GM19351 (cell line): ENCODE results near the gene KIF13A.
"Not testable (repeated sequence)": the region's sequence is repeated elsewhere in the genome, so short reads cannot be mapped to it uniquely, and the experiment has no call there.

Experiments
- ATAC-seq: cut with Tn5 transposase; IDR thresholded peaks from one replicate; pipeline ENCODE4 v1.9.1; 2021; ENCODE audit warnings: mild to moderate bottlenecking, moderate library complexity; ENCODE audit not compliant: unreplicated experiment

The KIF13A gene

GRCh38 chr6:17971128-17972073 is 16.0 kb downstream of the KIF13A start:
- ATAC-seq, result no peak

DNA sequence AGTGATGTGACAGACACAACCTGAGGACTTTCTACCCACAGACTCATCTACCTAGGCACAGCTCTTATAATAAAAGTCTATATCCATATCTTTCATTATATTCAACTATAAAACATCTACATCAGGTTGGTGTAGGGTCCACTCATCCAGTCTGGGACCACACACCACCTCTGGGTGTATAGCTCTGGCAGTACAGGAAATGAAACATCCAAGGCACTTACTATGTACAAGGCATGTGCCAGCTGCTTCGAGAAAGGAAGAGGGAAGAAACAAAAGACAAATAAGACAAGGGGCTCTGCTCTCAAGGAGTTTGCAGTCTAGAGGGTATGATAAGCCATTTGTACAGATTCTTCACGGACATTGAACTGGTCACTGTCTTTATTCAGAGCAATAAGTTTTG is 18.6 kb downstream of the KIF13A start:
- ATAC-seq, result no peak

DNA sequence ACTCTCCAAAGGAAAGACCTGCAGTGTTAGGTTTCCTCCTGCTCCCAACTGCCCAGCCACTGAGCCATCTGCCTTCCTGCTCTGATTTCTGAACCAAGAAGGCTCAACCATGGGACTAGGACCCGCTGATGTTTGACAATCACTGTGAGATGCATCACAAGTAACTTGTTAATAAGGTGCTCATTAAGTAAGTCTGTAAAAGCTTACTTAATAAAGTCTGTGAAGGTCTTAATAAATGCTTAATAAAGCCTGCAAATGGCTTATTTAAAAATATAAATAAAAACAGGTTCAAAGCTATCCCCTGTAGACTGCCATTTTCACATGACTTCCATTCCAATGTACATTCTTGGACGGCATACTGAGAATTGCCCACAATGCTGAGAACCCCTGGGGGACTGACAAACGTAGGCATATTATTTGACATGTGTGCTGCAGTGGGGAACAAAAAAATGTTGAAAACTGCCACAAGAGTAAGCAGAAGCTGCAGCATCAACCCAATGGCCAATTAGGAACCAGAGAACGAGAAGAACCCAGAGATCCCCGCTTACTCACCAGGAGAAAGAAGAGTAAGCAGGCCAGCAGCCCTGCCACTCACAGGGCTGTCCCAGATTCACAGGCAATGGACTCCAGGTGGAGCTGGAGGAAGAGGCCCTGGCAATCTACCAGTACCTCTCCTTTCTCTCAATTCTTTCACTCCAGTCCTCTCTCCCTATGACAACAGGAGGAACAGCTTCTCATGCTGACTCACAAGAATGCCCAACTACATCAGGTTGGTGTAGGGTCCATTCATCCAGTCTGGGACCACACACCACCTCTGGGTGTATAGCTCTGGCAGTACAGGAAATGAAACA is 19.5 kb downstream of the KIF13A start:
- no peak for ATAC-seq

- ATAC-seq, result no peak
These were observed 21.0 kb downstream of the KIF13A start for GRCh38 chr6:17966451-17966850.

- ATAC-seq, result no peak
These were observed 22.0 kb downstream of the KIF13A start for GRCh38 chr6:17965397-17965796.

GRCh38 chr6:17964633-17965032 is 22.8 kb downstream of the KIF13A start:
- no peak for ATAC-seq

- no peak for ATAC-seq
These were observed 24.9 kb downstream of the KIF13A start for GRCh38 chr6:17962436-17963031.

GRCh38 chr6:17959302-17959701 is 28.1 kb downstream of the KIF13A start:
- ATAC-seq, result no peak

GRCh38 chr6:17957904-17958620 is 29.4 kb downstream of the KIF13A start:
- ATAC-seq, result no peak

DNA sequence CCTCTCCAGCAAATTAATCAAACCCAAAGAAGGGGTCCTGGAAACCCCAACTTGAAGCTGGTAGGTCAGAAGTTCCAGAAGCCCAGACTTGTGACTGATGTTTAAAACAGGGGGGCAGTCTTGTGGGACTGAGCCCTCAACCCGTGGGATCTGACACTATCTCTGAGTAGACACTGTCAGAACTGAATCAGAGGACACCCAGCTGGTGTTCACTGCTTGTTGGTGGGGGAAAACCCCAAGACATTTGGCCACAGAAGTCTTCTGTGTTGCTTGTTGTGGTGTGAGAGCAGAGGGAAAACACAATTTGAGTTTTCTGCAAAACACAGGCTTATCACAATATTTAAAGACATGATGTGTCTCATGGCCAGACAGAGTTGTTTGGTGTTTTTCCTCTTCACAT is 29.9 kb downstream of the KIF13A start:
- ATAC-seq, result peak; percentile 95

DNA sequence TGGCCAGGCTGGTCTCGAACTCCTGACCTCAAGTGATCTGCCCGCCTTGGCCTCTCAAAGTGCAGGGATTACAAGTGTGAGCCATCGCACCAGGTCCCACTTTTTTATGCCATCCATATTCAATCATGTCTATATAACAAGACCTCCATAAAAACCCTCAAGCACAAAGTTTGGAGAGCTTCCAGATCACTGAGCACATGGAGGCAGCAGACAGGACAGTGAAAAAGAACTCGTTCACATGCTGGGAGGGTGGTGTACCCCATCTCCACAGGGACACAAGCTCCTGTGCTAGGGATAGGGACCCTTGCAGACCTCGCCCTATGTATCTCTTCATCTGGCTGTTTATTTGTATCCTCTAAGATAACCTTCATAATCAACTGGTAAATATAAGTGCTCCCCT is 30.3 kb downstream of the KIF13A start:
- no peak for ATAC-seq

DNA sequence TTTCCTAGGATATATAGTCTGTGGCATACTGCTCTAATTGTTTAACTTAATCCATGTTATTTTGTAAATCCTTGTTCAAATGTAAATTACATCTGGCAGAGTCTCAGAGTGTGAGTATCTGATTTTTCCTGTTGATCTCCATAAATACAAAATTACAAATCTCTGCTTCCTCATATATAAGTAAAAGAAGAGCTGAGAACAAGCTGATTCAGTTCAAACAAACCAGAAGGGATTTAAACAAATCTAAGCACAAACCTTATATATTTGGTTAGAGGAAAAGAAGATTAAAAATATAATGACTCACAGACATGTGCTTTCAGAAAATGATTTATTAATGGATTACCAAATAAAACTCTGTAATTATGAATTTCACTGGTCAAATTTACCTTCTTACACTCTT is 37.3 kb downstream of the KIF13A start:
- ATAC-seq, result no peak

DNA sequence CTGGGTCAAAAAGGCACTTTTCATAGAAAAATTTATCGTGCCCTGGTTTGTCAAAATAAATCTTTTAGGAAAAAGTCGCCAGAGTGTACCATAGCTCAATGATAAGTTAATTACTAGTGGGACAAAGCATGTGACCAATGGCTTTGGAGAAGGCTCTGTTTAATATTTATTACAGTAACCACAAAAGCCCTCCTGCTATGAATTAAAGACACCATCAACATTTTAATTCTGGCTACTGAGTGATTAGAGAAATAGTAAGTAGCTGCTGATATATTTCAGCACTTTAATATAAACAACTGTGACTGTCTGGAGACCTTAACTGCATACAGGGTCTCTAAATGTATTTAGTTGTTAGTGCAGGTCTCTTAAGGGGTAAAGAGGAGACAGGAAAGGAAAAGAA is 38.3 kb downstream of the KIF13A start:
- no peak for ATAC-seq

- no peak for ATAC-seq
These were observed 38.7 kb downstream of the KIF13A start for GRCh38 chr6:17948725-17949124.

- ATAC-seq, result not testable (repeated sequence)
These were observed 39.9 kb downstream of the KIF13A start for GRCh38 chr6:17947574-17947973.

- no peak for ATAC-seq
These were observed 41.9 kb downstream of the KIF13A start for GRCh38 chr6:17945575-17945974.

- ATAC-seq, result no peak
These were observed 42.3 kb downstream of the KIF13A start for GRCh38 chr6:17945111-17945510.

DNA sequence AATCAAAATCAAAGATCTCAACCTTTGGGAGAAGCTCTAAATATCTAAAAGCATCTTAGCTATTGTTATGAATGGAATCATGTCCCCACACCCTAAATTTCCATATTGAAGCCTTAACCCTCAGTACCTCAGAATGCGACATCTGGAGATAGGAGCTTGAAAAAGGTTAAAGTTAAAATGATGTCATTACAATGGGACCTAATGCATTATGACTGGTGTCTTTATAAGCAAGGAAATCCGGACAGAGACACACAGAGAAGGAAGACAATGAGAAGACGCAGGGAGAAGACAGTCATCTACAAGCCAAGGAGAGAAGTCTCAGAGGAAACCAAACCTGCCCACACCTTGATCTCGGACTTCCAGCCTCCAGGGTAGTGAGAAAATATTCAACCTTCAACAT is 46.1 kb downstream of the KIF13A start:
- no peak for ATAC-seq

DNA sequence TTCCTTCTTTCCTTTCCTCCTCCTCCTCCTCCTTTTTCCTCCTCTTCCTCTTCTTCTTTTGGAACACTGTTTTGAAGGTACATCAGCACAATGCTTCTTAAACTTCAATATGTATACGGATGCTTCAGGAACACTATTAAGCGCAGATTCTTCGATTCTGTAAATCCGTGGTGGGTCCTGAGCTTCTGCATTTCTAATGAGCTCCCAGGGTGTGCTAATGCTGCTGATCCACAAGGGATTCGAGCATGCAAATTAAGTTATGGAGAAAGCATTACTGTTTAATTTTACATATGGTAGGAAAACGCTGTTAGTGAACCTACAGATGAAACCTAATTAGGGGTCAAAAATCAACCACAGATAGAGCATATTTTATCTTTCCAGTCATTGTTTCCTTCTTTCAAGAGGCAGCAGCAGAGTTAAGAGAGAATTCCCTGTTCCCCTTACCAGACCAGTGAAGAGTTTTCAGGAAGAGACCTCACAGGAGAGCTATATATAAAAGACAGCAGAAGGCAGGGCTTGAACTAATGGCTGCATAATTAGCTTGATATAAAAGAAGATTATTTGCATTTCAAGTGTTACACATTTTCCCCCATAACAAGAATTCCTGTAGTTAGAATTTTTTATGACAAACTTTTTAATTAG is 47.2 kb downstream of the KIF13A start:
- ATAC-seq, result no peak

DNA sequence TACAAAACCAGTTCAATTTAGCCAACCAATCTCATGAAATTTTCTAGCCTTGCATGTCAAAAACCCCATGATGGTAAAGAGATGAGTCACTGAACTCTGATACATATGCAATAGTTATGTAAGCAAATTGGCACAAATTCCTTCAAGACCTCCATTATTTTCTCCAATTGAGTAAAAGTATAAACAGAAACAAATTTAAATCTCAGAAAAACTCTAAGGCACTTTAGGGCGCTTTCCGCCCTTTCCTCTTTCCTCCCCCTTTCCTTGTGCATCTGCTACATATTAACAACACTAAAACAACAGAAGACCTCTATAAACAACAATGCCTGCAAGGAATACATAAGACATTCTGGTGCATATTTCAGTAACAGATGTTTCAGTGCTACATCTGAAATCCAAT is 48.5 kb downstream of the KIF13A start:
- no peak for ATAC-seq
